ENCODE measurements around the gene CCNE1.
"Not testable (repeated sequence)": the region's sequence is repeated elsewhere in the genome, so short reads cannot be mapped to it uniquely, and the experiment has no call there.

CCNE1 gene

GRCh38 chr19:29815231-29815630 is 3.4 kb downstream of the CCNE1 start:
- no peak for DNase-seq (ENCODE audit: low spot score)

- DNase-seq (ENCODE audit: low spot score), result no peak
These were observed 5.5 kb downstream of the CCNE1 start for GRCh38 chr19:29817316-29817715.

GRCh38 chr19:29819300-29819699 is 7.5 kb downstream of the CCNE1 start:
- no peak for DNase-seq (ENCODE audit: low spot score)

DNA sequence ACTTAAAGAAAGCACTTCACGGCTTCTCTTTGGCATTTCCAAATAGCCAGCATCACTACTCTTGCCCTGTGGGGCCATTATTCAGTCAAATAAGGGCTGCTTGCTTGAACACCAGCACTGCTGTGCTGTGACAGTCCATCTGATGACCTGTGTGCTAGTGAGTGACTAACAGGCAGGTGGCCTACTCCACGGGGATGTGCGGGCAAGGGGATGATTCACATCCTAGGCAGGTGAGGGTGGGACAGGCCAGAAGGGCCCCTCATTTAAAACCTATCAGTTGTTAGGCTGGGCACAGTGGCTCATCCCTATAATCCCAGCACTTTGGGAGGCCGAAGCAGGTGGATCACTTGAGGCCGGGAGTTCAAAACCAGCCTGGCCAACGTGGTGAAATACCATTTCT is 8.2 kb downstream of the CCNE1 start:
- no peak for DNase-seq (ENCODE audit: low spot score)

GRCh38 chr19:29823581-29824330 is 12.0 kb downstream of the CCNE1 start:
- no peak for DNase-seq (ENCODE audit: low spot score)

DNA sequence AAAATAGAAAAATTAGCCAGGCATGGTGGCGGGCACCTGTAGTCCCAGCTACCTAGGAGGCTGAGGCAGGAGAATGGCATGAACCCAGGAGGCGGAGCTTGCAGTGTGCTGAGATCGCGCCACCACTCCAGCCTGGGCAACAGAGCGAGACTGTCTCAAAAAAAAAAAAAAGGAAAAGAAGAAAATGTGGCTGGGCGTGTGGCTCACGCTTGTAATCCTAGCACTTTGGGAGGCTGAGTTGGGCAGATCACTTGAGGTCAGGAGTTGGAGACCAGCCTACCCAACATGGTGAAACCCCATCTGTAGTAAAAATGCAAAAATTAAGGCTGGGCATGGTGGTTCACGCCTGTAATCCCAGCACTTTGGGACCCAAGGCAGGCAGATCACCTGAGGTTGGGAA is 13.5 kb downstream of the CCNE1 start:
- not testable (repeated sequence) for DNase-seq (ENCODE audit: low spot score)

- no peak for DNase-seq (ENCODE audit: low spot score)
These were observed 19.3 kb downstream of the CCNE1 start for GRCh38 chr19:29831041-29831548.

GRCh38 chr19:29831686-29832085 is 19.9 kb downstream of the CCNE1 start:
- DNase-seq (ENCODE audit: low spot score), result no peak

- DNase-seq (ENCODE audit: low spot score), result no peak
These were observed 21.0 kb downstream of the CCNE1 start for GRCh38 chr19:29832801-29833200.

- DNase-seq (ENCODE audit: low spot score), result no peak
These were observed 21.9 kb downstream of the CCNE1 start for GRCh38 chr19:29833614-29834261.

DNA sequence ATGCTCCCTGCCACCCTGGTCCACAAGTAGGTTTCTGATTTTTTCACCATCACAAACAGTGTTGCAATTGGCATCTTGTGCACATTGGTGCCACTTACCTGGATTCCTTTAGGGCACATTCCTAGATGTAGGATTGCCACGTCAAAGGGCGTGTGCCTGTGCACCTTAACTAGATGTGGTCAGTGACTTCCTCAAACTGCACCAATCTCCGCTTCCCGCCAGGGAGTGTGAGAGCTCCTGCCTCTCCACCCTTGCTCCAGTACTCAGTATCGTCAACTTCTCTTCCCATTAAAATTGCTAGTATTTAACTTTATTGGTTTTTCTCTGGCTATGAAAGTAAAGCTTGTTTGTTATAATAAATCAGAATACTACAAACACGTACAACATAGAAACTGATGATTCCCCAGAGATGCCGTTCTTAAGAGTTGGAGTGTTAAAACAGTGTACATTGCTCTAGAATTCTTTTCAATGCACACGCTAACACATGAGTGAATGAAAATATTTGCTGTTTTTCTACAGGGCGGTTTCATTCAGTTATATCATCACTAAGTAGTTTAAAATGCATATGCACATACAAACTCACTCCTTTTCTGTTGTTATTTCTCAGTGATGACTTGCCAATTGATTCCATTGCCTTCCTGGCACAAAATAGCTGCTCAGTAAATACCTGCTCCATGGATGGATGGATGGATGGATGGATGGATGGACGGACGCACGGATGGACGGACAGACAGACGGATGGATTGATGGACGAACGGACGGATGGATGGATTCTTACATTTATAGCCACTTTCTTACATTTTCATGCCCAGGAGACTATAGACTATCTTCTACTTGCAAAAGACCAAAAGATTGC is 23.4 kb downstream of the CCNE1 start:
- no peak for DNase-seq (ENCODE audit: low spot score)

- DNase-seq (ENCODE audit: low spot score), result no peak
These were observed 24.6 kb downstream of the CCNE1 start for GRCh38 chr19:29836409-29836825.

GRCh38 chr19:29837448-29837981 is 25.7 kb downstream of the CCNE1 start:
- DNase-seq (ENCODE audit: low spot score), result no peak

DNA sequence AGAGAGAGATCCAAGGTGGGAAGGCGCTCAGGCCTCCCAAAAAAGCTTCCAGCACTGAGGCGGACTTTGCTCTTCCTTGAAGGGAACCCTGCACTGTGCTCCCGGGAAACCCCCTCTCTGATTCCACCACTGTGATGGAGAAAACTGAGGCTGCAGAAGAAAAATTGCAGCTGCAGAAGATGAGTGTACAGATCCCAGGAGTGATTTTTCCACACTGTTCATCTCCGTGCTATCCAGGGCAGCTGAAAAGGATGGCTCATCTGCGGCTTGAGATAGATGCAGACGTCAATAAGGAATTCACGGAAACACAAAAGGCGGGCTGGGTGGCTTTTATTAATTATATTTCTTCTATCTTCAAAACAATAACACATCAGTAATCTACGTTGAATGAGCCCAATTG is 26.2 kb downstream of the CCNE1 start:
- no peak for DNase-seq (ENCODE audit: low spot score)

DNA sequence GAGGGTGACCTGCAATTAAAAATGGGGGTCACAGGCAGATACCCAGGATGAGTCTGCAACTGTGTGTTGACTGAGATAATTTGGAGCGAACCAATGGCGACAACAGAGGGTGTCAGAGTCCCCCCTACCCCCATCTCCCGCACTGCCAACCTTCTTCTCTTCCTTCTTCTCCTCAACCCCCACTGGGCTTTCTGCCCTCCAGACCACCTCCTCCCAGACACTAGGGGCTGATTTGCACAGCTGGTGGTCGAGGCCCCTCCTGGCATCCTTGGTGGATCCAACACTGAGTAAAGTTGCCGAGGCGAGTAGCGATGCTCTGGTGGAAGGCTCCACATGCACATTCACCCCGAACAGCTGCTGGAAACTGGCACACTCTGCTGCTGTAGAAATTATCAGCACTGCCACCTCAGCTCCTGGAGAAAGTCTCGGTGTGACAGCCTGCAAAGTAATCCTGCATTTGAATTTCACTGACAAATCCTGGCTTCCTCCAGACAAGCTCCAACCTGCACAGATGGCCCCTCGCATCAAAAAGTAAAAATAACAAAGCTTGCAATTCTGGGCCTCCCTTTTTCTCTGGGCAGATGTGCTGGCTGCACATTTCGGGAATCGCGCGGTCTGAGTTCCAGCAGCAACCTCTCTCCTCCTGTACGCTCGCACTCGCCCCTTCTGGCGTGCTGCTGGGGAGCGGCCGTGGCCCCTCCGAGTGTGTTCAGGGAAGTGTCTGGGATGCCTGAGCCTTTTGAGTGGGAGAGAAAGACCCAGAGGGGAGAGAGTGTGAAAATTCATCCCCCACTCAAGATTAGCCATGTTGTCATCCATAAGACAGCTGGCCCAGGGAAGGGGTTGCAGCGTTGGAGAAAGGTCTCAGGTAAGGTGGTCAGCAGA is 28.5 kb downstream of the CCNE1 start:
- no peak for DNase-seq (ENCODE audit: low spot score)

- DNase-seq (ENCODE audit: low spot score), result peak; percentile 35
These were observed 29.4 kb downstream of the CCNE1 start for GRCh38 chr19:29841209-29841558.

DNA sequence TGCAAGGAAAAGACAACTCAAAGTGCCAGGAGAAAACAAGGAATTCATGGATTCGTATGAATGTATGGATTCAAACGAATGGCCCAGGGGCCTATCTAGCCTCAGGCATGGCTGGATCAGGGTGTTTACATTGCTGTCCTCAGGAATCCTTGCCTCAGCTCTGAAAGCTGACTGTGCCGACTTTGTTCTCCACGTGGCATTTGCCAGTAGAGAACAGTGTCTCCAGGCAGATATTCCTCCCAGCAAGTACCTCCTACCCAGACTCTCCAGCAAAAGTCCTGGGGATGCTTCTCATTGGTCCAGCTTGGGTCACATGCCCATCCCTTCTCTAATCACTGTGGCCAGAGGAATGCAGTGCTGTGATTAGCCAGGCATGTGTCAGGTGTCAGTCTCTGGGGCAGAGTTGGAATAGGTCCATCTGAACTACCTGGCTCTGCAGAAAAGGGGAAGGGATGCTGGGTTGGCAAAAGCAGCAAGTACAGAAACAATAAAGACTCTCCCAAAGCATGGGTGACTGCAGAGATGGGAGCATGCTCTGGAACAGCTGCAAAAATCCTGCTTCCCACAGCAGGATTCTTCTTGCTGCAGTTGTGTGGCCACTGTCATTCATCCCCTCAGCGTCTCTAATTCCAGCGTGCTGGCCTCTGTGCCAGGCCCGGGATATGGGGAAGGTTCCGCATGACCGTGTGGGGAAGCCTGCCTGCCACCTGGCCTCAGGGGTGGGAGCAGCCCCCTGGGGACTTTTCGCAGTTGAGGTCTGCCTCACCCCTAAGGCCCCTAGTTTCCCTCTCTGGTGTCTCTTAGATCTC is 30.0 kb downstream of the CCNE1 start:
- DNase-seq (ENCODE audit: low spot score), result no peak

- DNase-seq (ENCODE audit: low spot score), result no peak
These were observed 30.8 kb downstream of the CCNE1 start for GRCh38 chr19:29842471-29843179.

GRCh38 chr19:29843180-29844051 is 31.6 kb downstream of the CCNE1 start:
- peak; percentile 36 for DNase-seq (ENCODE audit: low spot score)
